Activated T-cell treated with anti-CD3 and anti-CD28 coated beads for 24 hours (primary cell): ENCODE measurements around the gene CHST3.
"Not testable (repeated sequence)": the region's sequence is repeated elsewhere in the genome, so short reads cannot be mapped to it uniquely, and the experiment has no call there.

Experiments
- DNase-seq: peaks from one replicate; pipeline ENCODE4 v3.0.0-alpha.2; 2020; ENCODE audit warnings: low read depth

Gene CHST3

DNA sequence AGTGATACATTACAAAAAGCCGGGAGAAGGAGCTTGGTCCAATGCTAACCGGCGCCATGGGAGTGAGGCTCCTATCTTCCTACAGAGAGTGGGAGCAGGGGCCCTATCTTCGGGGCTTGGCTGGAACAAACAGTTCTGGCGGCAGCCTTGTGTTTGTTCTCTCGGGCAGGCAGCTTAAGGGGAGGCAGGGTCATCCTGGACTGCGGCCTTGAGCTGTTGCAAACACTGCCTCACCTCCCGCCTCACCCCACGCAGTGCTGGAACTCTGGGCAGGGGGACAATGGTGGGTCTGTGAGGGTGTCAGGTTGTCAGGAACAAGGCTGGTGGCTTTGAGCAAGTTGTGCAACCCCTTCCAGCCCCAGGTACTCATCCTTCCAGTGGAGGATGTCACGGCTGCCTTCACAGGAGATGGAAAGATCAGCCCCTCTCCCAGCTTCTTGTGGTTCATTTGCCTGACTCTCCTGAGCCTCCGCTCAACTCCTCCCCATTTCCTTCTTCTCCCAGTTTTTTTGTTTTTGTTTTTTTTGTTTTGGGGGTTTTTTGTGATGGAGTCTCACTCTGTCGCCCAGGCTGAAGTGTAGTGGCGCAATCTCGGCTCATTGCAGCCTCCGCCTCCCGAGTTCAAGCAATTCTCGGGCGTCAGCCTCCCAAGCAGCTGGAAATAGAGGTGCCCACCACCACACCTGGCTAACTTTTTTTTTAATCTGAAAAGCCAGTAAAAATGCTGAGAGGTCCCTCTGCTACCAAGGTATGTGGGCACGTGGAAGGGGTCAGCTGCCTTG is 66.8 kb downstream of the CHST3 start:
- DNase-seq = no peak

DNA sequence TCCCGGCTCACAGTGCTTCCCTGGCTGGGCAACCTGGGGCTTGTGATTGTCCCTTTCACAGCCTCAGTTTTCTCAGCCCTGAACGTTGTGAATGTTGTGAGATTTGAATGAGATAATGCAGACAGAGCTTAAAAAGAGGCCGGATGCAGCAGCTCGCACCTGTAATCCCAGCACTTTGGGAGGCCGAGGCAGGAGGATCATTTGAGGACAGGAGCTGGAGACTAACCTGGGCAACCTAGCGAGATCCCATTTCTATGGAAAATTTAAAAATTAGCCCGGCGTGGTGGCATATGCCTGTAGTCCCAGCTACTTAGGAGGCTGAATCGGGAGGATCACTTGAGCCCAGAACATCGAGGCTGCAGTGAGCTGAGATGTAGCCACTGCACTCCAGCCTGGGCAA is 67.5 kb downstream of the CHST3 start:
- no peak for DNase-seq

DNA sequence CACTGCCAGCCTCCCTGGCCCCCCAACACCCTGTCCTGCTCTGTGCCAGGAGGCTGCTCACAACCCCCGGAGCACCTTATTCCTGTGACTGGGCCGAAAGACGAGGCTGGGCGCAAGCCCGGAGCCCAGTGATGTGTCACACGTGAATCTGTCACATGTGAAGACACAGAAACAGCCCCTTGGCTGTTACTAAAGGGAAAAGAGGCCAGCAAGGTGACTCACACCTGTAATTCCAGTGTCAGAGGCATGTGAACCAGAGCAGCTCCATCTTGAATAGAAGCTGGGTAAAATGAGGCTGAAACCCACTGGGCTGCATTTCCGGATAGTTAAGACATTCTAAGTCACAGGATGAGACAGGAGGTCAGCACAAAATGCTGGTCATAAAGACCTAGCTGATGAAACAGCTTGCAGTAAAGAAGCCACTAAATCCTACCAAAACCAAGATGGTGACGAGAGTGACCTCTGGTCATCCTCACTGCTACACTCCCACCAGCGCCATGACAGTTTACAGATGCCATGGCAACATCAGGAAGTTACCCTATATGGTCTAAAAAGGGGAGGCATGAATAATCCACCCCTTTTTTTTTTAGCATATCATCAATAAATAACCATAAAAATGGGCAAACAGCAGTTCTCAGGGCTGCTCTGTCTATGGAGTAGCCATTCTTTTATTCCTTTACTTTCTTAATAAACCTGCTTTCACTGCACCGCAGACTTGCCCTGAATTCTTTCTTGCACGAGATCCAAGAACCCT is 68.4 kb downstream of the CHST3 start:
- DNase-seq = not testable (repeated sequence)

DNA sequence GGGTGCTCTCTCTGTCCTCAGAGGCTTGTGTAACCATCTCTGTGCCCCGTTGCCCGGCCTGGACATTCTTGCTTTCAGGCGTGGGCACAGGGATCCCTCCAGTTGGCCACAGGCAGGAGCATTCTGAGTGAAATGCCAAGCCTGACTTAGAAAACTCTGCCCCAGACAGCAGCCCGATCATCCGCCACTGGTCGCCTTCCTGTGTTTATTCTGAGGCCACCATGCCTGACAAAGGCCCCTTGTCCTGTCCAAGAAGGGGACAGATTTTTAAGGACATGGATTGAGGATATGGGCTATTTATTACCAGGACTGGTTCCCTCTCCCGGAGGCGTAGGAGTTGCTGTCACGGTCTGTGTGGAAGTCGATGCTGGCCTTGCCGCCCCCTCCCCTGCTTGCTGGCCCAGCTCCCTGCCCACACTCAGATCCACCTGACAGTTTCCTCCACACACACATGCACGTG is 69.9 kb downstream of the CHST3 start:
- no peak for DNase-seq

DNA sequence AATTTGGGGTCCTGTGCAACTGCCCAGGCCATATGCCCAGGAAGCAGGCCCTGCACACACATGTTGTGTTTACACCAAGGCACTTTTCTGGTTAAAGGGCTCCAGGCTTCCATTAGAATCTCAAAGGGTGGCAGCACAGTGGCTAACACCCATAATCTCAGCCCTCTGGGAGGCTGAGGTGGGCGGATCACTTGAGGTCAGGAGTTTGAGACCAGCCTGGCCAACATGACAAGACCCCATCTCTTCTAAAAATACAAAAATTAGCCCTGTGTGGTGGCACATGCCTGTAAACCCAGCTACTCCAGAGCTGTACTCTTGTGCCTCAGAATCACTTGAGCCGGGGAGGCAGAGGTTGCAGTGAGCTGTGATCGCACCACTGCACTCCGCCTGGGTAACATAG is 70.6 kb downstream of the CHST3 start:
- DNase-seq = no peak

DNA sequence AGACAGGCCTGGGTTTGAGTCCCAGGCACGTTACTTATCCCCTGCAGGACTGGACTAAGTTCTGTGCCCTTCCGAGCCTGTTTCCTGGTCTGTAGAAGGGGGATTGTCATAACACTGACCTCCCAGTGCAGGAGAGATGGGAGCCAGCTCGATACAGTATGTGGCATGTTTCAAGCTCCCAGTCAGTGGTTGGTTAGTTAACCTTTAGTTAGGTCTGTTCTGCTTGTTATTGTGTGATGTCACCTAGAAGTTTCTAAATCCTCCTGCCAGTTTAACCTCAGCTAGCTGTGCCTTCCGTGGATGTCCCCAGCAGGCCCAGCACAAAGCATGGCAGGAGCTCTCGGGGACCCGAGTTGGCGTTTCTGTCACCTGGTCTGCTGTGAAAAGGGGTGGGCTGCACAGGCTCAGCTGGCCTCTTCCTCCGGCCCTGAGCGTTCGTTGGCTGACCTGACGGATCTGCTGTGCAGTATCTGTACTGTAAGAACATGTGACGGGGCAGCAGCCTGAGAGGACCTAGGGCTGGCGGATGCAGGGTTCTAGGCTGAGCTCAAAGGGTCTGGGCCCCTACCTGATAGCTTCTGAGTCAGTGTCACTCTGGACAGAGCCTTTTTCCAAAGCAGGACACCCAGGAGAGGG is 71.2 kb downstream of the CHST3 start:
- DNase-seq = no peak

DNA sequence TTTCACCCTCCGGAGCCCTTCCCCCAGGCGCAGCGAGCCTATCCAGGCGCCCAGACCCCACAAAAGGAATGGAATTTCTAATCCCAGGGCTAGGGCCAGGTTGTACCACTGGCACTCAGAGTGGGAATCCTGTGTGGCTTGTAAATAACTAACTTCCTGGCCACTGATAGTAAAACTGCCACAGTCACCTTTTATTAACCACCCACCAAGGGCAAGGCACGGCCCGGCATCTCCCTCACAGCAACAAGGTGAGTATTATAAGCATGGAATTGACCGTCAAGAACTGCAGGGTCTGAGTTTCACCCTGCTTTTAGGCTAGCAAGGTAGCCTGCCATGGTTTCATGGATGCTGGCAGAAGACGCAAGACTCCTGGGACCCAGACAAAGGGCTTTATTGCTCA is 73.1 kb downstream of the CHST3 start:
- no peak for DNase-seq

DNA sequence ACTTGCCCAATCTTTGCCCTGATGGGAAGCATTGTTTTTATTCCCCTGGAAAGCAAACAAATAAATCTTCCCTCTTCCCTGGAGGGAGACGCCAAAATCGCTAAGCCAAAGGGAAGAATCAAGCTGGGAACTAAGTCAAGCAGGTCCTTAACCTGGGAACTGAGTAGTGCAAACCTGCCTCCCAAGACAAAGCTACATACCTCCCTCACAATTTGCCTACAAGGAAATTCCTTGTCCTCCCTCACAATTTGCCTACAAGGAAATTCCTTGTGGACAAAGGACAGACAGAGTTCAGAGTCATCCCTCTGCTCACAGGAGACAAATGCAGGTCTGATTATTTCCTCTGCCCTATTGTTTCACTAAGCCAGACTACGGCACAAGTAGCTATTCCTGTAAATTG is 73.6 kb downstream of the CHST3 start:
- no peak for DNase-seq

DNA sequence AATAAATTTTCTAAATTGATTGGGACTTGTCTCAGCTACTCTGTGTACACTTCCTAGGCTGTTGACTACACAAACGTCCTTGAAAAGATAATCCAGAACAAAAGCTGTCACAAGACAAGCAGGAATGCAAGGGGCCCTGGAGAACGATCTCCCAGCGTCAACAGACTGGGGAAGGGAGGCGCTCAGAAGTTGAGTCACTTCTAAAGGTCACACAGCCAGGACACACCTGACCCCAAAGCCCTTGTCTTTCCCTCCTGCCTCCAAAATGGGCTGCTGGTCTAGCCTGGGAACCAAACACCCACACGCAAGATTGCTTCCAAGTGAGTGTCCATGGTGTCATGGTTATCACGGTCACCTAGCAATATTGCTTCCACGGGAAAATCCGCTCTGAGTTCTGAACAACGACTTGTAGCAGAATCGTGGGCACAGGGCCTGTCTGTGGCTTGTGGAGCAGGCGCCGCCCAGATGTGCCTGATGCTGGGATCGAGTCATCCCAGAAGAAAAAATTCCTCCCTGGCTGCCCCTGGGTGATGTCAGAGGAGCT is 74.3 kb downstream of the CHST3 start:
- DNase-seq = no peak

DNA sequence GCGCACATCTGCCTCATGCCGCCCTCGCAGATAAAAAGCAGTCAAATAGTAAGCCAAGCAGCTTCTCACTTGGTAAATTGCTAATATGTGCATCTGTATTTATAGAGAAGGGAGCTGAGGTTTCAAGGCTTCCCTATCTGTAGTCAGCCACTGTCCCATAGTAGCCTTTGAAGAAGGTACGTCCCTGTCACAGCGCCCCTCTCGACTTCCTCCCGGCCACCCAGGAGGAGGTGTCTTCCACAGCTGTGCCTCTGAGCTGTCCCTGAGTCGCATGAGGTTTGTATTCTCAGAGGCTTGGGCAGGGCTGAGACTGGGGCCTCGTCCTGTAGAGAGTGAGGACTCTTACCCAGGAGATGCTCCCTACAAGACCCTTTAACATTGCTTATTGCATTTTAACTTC is 75.2 kb downstream of the CHST3 start:
- DNase-seq = no peak

DNA sequence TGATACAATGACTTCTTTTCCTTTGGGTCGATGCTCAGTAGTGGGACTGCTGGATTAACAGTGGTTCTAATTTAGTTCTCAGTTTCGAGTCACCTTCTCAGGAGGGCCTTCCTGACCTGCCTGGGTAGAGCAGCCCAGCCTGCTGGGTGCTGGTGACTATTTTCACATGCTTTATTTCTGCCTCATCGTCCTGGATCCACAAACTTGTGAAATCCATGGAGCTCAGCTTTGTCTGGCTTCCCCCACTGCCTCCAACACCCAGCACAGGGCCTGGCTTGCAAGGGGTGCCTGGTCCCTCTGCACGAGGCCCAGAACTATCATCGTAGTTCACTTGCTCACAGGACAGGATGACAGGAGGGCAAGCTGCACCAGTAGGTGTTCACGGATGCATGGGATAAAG is 77.3 kb downstream of the CHST3 start:
- DNase-seq = no peak

DNA sequence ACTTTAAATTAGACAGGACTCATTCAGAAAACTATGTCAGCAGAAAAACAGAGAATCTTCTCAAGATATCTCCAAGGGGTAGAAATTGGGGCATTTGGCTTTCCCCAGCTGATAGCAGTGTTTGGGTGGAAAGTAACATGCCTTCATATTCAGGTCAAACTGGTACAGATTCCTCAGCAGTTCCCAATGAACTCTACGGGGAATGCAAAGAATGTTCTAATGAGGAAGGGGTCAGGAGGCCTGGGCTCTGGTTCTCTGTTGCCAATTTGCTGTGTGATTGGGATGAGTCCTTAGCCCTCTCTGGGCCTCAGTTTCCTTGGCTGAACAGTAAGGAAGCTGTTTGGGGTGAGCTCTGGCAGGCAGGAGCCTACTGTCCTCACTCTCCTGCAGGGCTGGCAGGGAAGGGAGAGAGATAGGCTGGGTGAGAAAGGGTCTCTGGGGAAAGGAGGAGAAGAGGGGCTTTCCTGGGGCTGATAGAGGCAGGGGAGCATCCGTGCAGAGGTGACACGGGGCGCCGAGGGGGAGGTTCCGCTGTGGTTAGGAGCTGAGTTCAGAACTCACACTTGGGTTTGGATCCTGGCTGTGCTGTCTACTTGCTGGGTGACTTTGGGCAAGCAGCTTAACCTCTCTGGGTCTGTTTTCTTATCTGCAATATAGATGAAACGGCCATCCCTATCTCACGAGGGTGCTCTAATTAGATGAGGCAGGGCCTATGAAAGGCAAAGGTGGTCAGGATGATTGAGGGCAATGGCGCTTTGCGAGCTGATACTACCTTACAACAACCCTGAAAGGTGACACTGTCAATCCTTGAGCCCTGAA is 79.0 kb downstream of the CHST3 start:
- no peak for DNase-seq

DNA sequence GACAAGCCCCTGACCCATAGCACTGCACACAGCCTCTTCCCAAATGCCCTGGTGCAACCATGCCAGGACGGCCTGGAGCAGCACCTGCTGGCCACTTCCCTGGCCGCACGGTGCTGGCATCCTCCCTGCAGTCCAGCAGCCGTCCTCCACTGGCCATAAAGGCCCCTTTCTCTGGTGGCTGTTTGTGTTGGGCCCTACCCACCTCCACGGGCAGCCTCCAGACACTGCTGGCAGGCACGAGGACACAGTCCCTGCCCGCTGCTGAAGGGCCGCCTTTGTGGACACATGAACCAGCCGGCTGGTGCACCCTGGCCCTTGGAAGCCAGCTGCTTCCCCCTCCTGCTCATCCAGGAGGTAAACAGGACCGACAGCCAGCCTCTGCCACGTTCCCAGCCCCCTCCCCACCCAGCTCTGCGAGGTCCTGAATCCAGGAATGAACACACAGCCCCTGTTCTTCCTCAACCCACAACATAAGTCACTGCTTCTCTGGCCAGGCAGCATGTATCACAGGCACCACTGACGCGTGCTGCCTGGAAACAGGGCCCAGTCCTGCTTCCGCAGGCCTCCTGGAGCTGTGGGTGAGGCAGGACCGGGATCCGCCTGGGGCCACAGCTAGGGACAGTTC is 80.3 kb downstream of the CHST3 start:
- no peak for DNase-seq

DNA sequence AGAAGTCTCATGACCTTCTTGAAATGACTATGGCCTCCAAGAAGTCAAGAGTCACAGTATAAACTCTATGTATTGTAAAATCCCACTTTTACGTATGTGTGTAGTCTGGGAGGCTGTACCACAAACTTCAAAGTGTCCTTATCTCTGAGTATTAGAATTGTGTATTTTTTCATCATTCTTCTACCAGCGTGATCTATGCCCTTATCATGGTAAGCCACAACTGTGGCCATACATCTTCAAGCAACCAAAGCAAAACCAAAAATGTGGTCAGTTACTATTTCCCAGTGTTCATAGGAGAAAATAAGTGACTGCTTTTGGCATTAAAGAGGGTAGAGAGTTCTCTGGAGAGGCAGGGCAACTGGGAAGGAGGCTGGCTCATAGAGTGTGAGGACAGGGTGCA is 81.4 kb downstream of the CHST3 start:
- DNase-seq = no peak

DNA sequence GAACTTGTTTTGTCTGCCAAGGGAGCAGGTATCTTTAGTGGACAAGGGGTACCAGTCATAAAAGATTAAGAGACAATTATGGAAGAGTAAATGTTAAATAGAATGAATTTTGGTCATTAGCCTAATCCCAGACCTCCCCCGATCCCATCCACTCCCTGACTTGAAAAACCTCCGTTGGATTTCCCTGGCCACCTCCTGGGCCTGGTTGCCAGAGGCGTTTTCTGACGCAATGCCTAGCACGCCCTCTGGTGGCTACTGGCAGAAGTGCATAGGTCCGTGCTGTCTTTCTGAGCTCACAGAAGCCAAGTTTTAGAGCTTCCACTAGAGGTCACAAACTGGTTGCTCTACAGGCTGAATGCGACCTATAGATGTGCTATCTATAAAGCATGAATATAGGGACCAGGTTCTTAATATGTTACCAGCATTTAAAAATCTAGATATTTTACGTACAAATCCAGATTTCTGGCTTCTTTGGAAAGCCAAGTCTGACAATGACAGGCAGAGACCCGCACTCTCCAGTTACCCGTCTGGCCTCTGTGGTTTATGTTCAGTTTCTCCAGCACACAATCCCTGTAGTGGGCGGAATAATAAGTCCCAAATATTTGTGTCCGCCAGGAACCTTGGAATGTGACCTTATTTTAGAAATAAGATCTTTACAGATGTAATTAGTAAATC is 84.4 kb downstream of the CHST3 start:
- DNase-seq = peak; percentile 86

DNA sequence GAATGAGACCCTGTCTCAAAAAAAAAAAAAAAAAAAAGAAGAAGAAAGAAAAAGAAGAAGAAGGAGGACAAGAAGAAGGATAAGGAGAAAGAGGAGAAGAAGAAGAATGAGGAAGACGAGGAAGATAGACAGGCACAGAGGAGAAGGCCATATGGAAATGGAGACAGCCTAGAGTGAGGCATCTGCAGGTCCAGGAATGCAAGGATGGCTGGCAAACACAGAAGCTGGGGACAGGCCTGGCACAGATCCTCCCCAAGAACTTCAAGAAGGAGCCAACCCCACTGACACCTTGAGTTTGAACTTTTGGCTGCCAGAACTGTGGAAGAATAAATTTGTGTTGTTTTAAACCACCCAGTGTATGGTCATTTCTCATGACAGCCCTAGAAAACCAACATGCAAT is 85.3 kb downstream of the CHST3 start:
- no peak for DNase-seq

DNA sequence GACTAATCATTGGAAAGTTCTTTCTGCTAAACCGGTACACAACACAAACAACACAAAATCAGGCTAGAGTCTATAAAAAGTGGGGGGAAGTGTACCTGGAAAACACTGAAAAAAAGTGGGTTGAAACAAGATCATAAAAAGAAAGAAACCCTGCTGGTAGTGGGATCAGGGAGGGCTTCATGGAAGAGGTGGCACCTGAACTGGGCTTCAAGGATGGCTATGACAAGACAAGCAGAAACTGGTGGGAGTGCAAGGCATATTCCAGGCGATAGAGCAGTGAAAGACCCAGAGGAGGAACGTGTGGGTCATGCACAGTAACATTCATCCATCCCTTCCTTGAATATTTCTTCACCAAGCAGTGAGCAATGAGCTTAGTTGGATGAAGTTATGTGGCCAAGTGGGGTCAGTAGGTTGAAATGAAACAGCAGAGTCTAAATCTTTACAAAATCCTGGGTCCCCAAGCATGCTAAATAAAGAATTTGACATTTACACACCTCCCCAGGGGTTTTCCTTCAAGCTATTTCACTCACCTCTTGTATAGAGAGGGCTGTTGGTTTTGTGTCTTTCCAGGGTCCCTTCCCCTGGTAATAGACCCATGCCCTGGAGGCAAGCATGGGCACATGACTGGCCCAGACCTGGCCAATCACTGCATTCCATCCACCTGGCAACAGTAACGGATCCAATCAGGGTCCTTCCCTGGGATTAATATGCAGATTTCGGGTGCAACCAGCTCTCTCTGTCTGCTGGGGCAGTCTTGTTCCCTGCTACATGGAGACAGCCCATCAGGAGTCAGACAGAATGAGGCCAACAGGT is 86.0 kb downstream of the CHST3 start:
- DNase-seq = no peak

DNA sequence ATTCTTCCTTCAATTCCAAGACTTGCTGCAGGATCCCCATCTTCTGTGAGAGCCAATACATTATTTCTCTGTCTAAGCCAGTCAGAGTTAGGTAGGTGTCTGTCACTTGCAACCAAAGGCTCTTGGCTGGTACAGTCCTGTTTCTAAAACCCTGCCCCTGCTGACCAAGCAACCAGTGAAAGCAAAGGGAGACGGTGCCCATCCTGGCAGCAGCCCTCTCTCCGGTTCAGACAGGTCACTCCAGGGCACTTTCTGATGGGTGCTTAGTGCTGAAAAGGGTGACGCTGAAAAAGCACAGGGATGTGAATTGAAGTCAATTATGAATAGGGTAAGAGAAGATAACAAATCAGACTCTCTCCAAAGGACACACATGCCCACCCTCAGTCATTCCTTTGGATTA is 86.7 kb downstream of the CHST3 start:
- no peak for DNase-seq

DNA sequence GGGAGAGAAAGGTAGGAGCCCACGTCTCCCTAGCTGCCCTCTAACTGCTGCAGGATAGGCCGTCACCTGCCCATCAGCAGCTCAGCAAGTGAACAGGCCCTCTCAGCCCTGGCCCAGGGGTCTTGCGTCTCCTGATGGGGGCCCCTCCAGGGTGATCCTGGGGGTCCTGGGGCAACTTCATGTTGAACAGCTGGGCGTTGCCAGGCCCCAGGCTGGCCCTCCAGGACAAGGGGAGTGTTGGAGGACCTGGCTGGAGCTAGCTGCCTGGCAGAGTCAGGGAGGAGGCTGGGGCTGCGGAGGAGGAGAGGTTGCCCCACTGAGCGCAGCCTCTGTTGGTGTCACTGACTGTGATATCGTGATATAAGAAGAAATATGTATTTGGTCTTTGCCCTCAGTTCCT is 89.5 kb downstream of the CHST3 start:
- no peak for DNase-seq

DNA sequence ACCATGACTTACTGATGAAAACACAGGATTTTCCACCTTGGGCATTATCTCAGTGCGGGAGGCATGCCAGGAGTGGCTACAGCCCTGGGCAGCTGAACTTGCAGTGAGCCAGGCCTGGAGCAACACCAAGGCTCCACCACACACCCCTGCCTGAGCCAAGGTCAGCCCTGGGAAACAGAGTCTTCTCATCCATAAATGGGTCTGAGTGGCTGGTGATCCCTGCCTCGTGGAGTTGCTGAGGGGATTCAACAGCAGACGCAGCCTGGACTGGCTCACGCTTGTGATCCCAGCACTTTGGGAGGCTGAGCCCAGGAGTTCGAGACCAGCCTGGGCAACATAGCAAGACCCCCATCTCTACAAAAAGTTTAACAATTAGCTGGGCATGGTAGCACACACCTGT is 91.9 kb downstream of the CHST3 start:
- no peak for DNase-seq
